DOHH2 (cell line): ENCODE results near the gene FAM186B.

Experiments used
- EZH2phosphoT487 ChIP-seq: fragments of 200-600 bp; sonication (generic); IDR thresholded peaks from 2 replicates; pipeline ENCODE4 v1.6.1; 2017; ENCODE audit warnings: borderline replicate concordance, mild to moderate bottlenecking, antibody characterized with exemption, low read length, moderate library complexity, mixed read lengths
- TF ChIP-seq, protein P1 (sequence below): fragments of 200-600 bp; sonication (generic); IDR thresholded peaks from one replicate; pipeline ENCODE4 v1.5.1; 2014; ENCODE audit warnings: antibody characterized with exemption, mild to moderate bottlenecking, low read depth, low read length; ENCODE audit not compliant: poor library complexity, severe bottlenecking

DNA sequence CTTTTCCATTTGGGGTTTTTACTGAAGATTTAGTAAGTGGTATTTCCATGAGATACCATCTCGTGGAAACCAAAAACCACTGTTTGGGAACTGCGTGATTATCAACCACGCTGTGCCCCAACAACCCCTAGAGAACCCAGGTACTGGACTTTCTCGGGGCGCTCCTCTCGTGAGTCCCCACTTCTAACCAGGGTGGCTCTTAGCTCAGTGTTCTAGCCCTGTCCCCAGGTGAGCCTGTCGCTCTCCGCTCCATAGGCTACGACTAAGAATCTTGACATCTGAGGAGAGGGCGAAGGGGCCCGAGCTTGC, 38.2 kb downstream of the FAM186B start:
- TF ChIP-seq, protein P1, sequence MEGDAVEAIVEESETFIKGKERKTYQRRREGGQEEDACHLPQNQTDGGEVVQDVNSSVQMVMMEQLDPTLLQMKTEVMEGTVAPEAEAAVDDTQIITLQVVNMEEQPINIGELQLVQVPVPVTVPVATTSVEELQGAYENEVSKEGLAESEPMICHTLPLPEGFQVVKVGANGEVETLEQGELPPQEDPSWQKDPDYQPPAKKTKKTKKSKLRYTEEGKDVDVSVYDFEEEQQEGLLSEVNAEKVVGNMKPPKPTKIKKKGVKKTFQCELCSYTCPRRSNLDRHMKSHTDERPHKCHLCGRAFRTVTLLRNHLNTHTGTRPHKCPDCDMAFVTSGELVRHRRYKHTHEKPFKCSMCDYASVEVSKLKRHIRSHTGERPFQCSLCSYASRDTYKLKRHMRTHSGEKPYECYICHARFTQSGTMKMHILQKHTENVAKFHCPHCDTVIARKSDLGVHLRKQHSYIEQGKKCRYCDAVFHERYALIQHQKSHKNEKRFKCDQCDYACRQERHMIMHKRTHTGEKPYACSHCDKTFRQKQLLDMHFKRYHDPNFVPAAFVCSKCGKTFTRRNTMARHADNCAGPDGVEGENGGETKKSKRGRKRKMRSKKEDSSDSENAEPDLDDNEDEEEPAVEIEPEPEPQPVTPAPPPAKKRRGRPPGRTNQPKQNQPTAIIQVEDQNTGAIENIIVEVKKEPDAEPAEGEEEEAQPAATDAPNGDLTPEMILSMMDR = no peak
- no peak for TF ChIP-seq EZH2phosphoT487
